Brain microvascular endothelial cell (primary cell): ENCODE data around the gene PPP2R5E.
"Not testable (repeated sequence)": the region's sequence is repeated elsewhere in the genome, so short reads cannot be mapped to it uniquely, and the experiment has no call there.

Experiments
- DNase-seq: peaks from one replicate; pipeline ENCODE4 v3.0.0-alpha.2; 2020
- H3K27ac ChIP-seq: fragments of 250-450 bp; sonication (Bioruptor Pico); 2 replicates; pipeline ENCODE4 v1.5.1; 2020; ENCODE audit warnings: mild to moderate bottlenecking, moderate library complexity
- H3K27me3 ChIP-seq: fragments of 250-450 bp; sonication (Bioruptor Pico); replicated peaks from 2 replicates; pipeline ENCODE4 v1.5.1; 2020; ENCODE audit warnings: mild to moderate bottlenecking
- H3K36me3 ChIP-seq: fragments of 250-450 bp; sonication (Bioruptor Pico); replicated peaks from 2 replicates; pipeline ENCODE4 v1.5.1; 2020; ENCODE audit warnings: mild to moderate bottlenecking
- H3K4me3 ChIP-seq: 2 replicates; pipeline ENCODE4 v1.5.1; 2011; ENCODE audit warnings: low read depth, mild to moderate bottlenecking, control low read depth, low read length, moderate library complexity
- CTCF ChIP-seq: IDR thresholded peaks from 2 replicates; pipeline ENCODE4 v1.5.1; 2011; ENCODE audit warnings: low read depth, mild to moderate bottlenecking, moderate library complexity, low read length, control low read depth, inconsistent platforms; ENCODE audit errors: missing control alignments
- in situ Hi-C: cut with HindIII; loops from 2 replicates; pipeline ENCODE4 v1.10.0; 2017; ENCODE audit warnings: low sequenced_read_pairs, low pct_ligation_motif_present

Gene PPP2R5E

GRCh38 chr14:63375769-63376168 is 167.4 kb downstream of the PPP2R5E start:
- DNase-seq: no peak
- Histone ChIP-seq H3K27ac (no peak overlapping the region), H3K27me3 (no peaks in the 10 kb centered on the region), H3K36me3 (peaks cover 3% of the 10 kb centered on the region), H3K4me3 (no peak overlapping the region)
- in situ Hi-C loops: no loop called here
- TF ChIP-seq CTCF: no peak

GRCh38 chr14:63371613-63372012 is 171.6 kb downstream of the PPP2R5E start:
- H3K27me3 ChIP-seq, H3K4me3 ChIP-seq, H3K27ac ChIP-seq, DNase-seq, in situ Hi-C loops, H3K36me3 ChIP-seq: not testable (repeated sequence)

GRCh38 chr14:63371033-63371432 is 172.1 kb downstream of the PPP2R5E start:
- Histone ChIP-seq H3K36me3 (no peaks in the 10 kb centered on the region), H3K4me3 (no peak overlapping the region), H3K27me3 (no peaks in the 10 kb centered on the region), H3K27ac (no peak overlapping the region)
- TF ChIP-seq CTCF: no peak
- in situ Hi-C loops: no loop called here
- no peak for DNase-seq

- no peak for TF ChIP-seq CTCF
These were observed 175.3 kb downstream of the PPP2R5E start for GRCh38 chr14:63367742-63368364.

GRCh38 chr14:63362389-63362819 is 180.8 kb downstream of the PPP2R5E start:
- Histone ChIP-seq H3K27me3 (no peaks in the 10 kb centered on the region), H3K4me3 (no peak overlapping the region), H3K36me3 (no peaks in the 10 kb centered on the region), H3K27ac (no peak overlapping the region)
- no peak for DNase-seq
- TF ChIP-seq CTCF: no peak
- in situ Hi-C loops: no loop called here

More at GRCh38 chr14:63367742-63368364, 175.3 kb downstream of the PPP2R5E start:
- no peak for DNase-seq
- Histone ChIP-seq H3K27me3 (no peaks in the 10 kb centered on the region), H3K4me3 (no peak overlapping the region), H3K27ac (no peak overlapping the region), H3K36me3 (no peaks in the 10 kb centered on the region)
- in situ Hi-C loops: no loop called here

GRCh38 chr14:63361790-63362189 is 181.4 kb downstream of the PPP2R5E start:
- H3K27me3 ChIP-seq: no peaks in the 10 kb centered on the region
- TF ChIP-seq CTCF: no peak
- no peak overlapping the region for H3K4me3 ChIP-seq
- DNase-seq: no peak
- no peak overlapping the region for H3K27ac ChIP-seq
- in situ Hi-C loops: no loop called here
- no peaks in the 10 kb centered on the region for H3K36me3 ChIP-seq
